NCI-H446 treated with DMSO at 0.1 percent for 48 hours (cell line): ENCODE measurements around the gene NMT1.
A peak's percentile ranks its signal among the peaks of the same experiment; 100 is the strongest.

Source experiments
- DNase-seq: peaks from one replicate; lab custom pipeline; 2025; lab: John Stamatoyannopoulos, UW

Gene NMT1

GRCh38 chr17:45135978-45136791 is 75.1 kb downstream of the NMT1 start:
- DNase-seq, result no peak

DNA sequence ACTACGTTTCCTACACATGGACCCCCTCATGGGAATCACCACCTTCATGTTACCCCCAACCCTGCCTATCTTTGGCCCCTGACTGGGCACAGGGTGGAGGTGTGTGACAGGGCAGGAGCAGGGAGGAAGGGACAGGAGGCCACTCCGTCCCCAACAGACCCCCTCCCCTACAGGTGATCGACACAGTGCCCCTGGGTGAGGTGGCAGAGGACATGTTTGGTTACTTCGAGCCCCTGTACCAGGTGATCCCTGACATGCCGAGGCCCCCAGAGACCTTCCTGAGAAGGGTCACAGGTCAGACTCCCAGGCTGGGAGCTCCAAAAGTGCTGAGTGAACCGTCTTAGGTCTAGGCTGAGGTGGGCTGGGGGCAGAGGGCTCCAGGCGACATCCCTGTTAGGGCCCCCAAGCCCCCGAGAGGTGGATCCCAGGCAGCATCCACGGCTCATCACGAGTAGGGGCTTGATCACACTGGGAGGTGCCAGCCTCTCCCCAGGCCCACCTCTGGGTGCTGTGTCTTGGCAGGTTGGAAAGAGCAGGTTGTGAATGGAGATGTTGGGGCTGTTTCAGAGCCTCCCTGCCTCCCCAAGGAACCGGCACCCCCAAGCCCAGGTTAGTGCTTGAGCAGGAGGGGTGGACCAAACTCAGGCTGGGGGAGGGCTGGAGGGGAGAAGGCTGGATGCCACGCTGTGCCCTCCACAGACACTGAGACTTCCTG is 75.9 kb downstream of the NMT1 start:
- no peak for DNase-seq

DNA sequence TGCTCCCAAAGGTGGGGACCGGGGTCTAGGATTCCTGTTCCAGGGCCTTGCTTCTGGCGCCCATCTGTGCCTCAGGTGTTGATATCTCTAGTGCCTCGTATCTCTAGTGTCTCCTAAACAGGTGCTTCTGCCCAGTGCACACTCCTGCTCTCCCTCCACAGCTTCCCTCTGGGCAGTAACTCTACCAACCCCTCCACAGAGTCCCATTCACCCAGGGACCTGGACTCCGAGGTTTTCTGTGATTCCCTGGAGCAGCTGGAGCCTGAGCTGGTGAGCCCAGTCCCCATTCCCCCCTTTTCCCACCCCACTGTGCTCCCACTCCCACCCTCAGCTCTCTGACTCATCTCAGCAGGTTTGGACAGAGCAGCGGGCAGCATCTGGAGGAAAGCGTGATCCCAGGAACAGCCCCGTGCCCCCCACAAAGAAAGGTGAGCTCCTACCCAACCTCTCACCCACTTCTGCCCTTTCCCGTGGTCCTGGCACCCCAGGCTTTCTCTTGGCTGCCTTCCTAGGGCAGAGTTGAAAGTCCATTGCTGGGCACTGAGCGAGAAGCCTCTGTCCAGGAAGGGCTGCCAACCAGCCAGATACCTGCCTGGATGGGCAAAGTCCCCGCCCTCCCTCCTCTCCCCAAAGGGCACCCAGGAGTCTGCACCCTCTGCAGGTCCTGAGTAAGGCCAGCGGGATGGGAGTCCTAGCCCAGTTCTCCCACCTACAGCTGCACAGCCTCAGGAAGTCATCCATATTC is 76.6 kb downstream of the NMT1 start:
- no peak for DNase-seq

DNA sequence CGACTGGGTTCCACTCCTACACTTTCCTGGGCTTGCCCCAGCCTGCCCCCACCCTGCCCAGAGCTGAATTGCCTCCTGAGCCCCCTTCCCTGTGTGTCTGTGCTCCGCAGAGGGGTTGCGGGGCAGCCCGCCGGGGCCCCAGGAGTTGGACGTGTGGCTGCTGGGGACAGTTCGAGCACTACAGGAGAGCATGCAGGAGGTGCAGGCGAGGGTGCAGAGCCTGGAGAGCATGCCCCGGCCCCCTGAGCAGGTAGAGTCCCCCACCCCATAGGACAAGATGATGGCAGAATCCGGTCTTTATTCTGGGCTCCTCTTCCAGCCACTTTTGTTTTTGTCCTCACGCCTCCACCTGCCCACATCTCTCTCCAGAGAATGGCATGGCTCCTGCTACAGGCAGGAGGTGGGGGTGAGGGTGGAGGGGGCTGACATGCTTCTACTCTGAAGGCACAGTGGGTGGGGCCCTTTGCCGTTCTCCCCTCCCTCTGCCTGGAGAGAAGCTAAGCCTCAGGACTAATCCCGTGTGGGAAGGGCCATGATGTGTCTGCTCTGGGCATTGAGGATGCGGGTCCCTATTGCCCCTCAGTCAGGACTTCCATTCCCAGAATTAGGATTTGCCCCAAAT is 77.9 kb downstream of the NMT1 start:
- no peak for DNase-seq

GRCh38 chr17:45139533-45139920 is 78.4 kb downstream of the NMT1 start:
- no peak for DNase-seq

GRCh38 chr17:45143094-45143670 is 82.1 kb downstream of the NMT1 start:
- DNase-seq, result no peak

DNA sequence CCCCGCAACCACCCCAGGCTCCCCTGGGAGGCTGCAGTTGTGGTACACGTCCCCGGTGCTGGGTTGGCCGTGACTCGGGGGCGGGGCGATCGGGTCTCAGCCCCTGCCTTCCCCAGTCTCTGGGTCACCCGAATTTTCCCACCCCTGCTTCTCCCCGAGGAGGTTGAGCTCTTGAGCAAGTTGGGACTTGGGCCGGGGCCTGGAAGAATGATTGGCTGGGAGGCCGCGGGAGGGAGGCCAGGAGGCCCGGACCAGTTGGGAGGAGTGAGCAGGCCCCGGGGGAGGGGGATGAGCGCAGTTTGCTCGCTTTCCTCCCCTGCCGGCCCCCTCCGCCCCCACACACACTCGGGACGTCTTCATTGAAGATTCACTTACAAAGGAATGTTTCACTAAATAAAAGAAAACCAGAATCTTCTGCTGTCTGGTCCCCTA is 82.7 kb downstream of the NMT1 start:
- no peak for DNase-seq

GRCh38 chr17:45144199-45145034 is 83.3 kb downstream of the NMT1 start:
- DNase-seq, result no peak

DNA sequence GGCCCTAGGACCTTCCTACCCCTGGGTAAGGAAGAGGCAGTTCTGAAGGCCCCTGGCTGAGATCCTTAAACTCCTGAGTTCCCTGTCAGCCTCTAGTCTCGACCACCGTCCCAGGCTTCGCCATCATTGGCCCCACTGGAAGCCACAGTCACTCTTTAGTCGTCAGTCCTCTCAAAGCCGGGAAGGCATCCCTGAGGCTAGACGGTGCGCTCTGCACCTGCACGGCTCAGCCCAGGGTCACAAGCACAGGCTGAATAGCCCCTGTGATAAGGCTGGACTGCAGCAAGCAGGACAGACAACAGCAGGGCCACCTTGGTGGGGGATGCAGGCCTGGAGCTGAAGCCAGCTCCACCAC is 83.9 kb downstream of the NMT1 start:
- DNase-seq, result no peak

GRCh38 chr17:45146166-45146565 is 85.0 kb downstream of the NMT1 start:
- DNase-seq, result no peak

- DNase-seq, result no peak
Observed at GRCh38 chr17:45146592-45146889, 85.4 kb downstream of the NMT1 start.

DNA sequence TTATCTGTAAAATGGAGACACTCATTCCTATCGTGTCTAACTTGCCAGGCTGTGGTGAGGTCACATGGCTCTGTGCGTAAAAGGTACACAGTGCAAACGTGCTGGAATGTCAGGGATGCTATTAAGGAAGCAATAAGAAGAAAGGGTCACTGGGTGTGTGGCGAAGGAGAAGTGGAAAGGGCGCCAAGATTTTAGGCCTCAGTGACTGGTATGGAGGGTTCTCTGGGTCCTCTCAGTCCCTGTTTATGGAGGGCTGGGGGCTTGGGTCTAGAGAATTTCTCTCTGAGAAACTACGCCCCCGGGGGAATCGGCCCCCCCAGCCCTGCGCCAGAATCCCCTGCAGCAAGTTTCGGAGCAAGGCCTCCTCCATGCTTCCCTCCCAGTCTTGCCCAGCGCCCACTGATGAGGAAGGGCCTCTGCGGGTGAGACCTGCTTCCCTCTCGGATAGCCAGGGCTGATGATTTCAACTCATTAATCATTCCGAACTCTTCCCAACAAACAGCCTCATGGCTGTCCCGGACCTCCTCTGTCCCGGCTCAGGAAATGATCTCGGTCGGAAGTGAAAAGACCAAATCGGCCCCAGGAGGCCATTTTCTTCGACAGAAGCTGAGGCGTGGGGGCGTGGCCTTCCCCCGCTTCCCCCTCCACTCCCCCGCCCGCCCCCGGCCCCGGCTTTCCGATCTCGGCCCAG is 85.9 kb downstream of the NMT1 start:
- DNase-seq, result peak; percentile 60

GRCh38 chr17:45147581-45148182 is 86.6 kb downstream of the NMT1 start:
- DNase-seq, result peak; percentile 96

- peak; percentile 99 for DNase-seq
Observed at GRCh38 chr17:45148183-45149036, 87.3 kb downstream of the NMT1 start, which contains the start of gene HEXIM1. HEXIM1 (plus strand) TSS chr17:45148475; CDS start chr17:45149191, 716 bp downstream.

DNA sequence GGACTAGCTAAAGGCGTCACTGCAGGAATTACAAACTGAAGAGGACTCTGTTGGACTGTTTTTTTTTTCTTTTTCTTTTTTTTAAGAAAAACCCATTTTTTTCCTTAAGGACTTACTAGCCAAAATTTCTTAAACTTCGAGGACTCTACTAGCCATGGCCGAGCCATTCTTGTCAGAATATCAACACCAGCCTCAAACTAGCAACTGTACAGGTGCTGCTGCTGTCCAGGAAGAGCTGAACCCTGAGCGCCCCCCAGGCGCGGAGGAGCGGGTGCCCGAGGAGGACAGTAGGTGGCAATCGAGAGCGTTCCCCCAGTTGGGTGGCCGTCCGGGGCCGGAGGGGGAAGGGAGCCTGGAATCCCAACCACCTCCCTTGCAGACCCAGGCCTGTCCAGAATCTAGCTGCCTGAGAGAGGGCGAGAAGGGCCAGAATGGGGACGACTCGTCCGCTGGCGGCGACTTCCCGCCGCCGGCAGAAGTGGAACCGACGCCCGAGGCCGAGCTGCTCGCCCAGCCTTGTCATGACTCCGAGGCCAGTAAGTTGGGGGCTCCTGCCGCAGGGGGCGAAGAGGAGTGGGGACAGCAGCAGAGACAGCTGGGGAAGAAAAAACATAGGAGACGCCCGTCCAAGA is 88.0 kb downstream of the NMT1 start:
- peak; percentile 46 for DNase-seq

- DNase-seq, result peak; percentile 42
Observed at GRCh38 chr17:45149669-45150664, 88.8 kb downstream of the NMT1 start.
